Lower lobe of right lung (tissue), 2 donors: ENCODE measurements around the gene SYCE1L. TPM values are rescaled to one million over a fixed set of nuclear protein-coding genes. Genes with fewer than 3 reads are reported as not detected.

Experiments
- ATAC-seq, 2 donors: fragments of 200-7000 bp; cut with Tn5 transposase; one replicate each; pipeline ENCODE4 v1.9.1; 2020 to 2022; ENCODE audit warnings: mild to moderate bottlenecking in 2 of 2, moderate library complexity in 2 of 2
- DNase-seq: peaks from one replicate; pipeline ENCODE4 v3.0.0-alpha.2; 2020
- H3K27ac ChIP-seq: fragments of 200-600 bp; one replicate; pipeline ENCODE4 v1.8.0; 2022
- H3K27me3 ChIP-seq: fragments of 200-600 bp; one replicate; pipeline ENCODE4 v1.8.0; 2022; ENCODE audit warnings: low read depth
- H3K36me3 ChIP-seq: fragments of 200-600 bp; one replicate; pipeline ENCODE4 v1.8.0; 2022; ENCODE audit warnings: mild to moderate bottlenecking
- H3K4me1 ChIP-seq: fragments of 200-600 bp; one replicate; pipeline ENCODE4 v1.8.0; 2022
- H3K4me3 ChIP-seq: fragments of 200-600 bp; one replicate; pipeline ENCODE4 v1.8.0; 2022; ENCODE audit warnings: mild to moderate bottlenecking
- H3K9me3 ChIP-seq: fragments of 200-600 bp; one replicate; pipeline ENCODE4 v1.8.0; 2022
- CTCF ChIP-seq: fragments of 200-600 bp; IDR thresholded peaks from one replicate; pipeline ENCODE4 v1.8.0; 2022; ENCODE audit warnings: antibody characterized with exemption, mild to moderate bottlenecking
- intact Hi-C: fragments of 100-400 bp; cut with DNase I; formaldehyde crosslinking; loops from one replicate; pipeline ENCODE4 v1.11.0; 2022
- total RNA-seq: library from RNA; stranded (reverse); fragmentation: NEBNext Ultra II Directional; extraction: Animal tissue kit (Norgen Biotek cat#: 25700); gene quantifications from one replicate; pipeline ENCODE4 v1.2.1, GENCODE V29; 2021
- donor health status: DM: no; HTN: yes; CAD: no; lungs with severe emphysema.

The SYCE1L gene
- total RNA-seq, 1 donor from 2014 or later: 2.6 TPM

- intact Hi-C loops: no loop called here
- no peak for TF ChIP-seq CTCF
- Histone ChIP-seq H3K36me3 (no peaks in the 10 kb centered on the region), H3K27ac (no peak overlapping the region), H3K4me3 (no peak overlapping the region), H3K9me3 (no peaks in the 10 kb centered on the region), H3K27me3 (no peaks in the 10 kb centered on the region), H3K4me1 (no peaks in the 10 kb centered on the region)
- ATAC-seq (no peak), DNase-seq (no peak)
Observed at GRCh38 chr16:77207030-77207429, 7.8 kb downstream of the SYCE1L start.

GRCh38 chr16:77208382-77208781 lies 9.2 kb downstream of the SYCE1L start:
- no peaks in the 10 kb centered on the region for H3K9me3 ChIP-seq
- no peaks in the 10 kb centered on the region for H3K27me3 ChIP-seq
- H3K27ac ChIP-seq: no peak overlapping the region
- H3K4me3 ChIP-seq: no peak overlapping the region
- intact Hi-C loops: no loop called here
- ATAC-seq (no peak), DNase-seq (no peak)
- peaks cover 5% of the 10 kb centered on the region for H3K4me1 ChIP-seq
- no peaks in the 10 kb centered on the region for H3K36me3 ChIP-seq
- TF ChIP-seq CTCF: no peak

GRCh38 chr16:77211880-77212740 lies 12.9 kb downstream of the SYCE1L start:
- peak; percentile 82 to 85 for ATAC-seq
- intact Hi-C loops: no loop called here
- peak; percentile 71 for DNase-seq
- Histone ChIP-seq H3K27ac (peak overlapping the region; percentile 73), H3K9me3 (no peaks in the 10 kb centered on the region), H3K4me3 (peak overlapping the region; percentile 73), H3K36me3 (no peaks in the 10 kb centered on the region), H3K27me3 (no peaks in the 10 kb centered on the region), H3K4me1 (peaks cover 6% of the 10 kb centered on the region)
- no peak for TF ChIP-seq CTCF

GRCh38 chr16:77212741-77213541 lies 13.7 kb downstream of the SYCE1L start:
- Histone ChIP-seq H3K4me1 (peaks cover 6% of the 10 kb centered on the region), H3K4me3 (peak overlapping the region; percentile 73), H3K27me3 (no peaks in the 10 kb centered on the region), H3K36me3 (no peaks in the 10 kb centered on the region), H3K9me3 (no peaks in the 10 kb centered on the region), H3K27ac (peak overlapping the region; percentile 73)
- no peak for TF ChIP-seq CTCF
- DNase-seq (peak; percentile 80), ATAC-seq (peak; percentile 92 to 94)
- intact Hi-C loops: no loop called here

GRCh38 chr16:77213542-77214106 lies 14.4 kb downstream of the SYCE1L start:
- H3K27me3 ChIP-seq: no peaks in the 10 kb centered on the region
- H3K4me1 ChIP-seq: peaks cover 6% of the 10 kb centered on the region
- intact Hi-C loops: no loop called here
- H3K9me3 ChIP-seq: no peaks in the 10 kb centered on the region
- ATAC-seq (no peak), DNase-seq (no peak)
- no peak for TF ChIP-seq CTCF
- no peak overlapping the region for H3K4me3 ChIP-seq
- H3K27ac ChIP-seq: no peak overlapping the region
- H3K36me3 ChIP-seq: no peaks in the 10 kb centered on the region
